ENCODE measurements around the gene KIAA1217. TPM values are rescaled to one million over a fixed set of nuclear protein-coding genes. Genes with fewer than 3 reads are reported as not detected.

Gene KIAA1217
- total RNA-seq, 2 experiments from 2014 or later = 0.31 to 1.1 TPM

- POLR2A ChIA-PET = no interaction called here
- intact Hi-C loops (cut with micrococcal nuclease) = no loop called here
- no peak for DNase-seq
- H3K9me3 Mint-ChIP-seq = peaks cover 10% of the 10 kb centered on the region
- CTCF ChIA-PET = no interaction called here
- H3K4me3 Mint-ChIP-seq = no peak overlapping the region
- peaks cover 10% of the 10 kb centered on the region for H3K27me3 Mint-ChIP-seq
- H3K4me1 Mint-ChIP-seq (ENCODE audit: low read depth) = peaks cover 3% of the 10 kb centered on the region
- H3K36me3 Mint-ChIP-seq = no peaks in the 10 kb centered on the region
- no peak overlapping the region for H3K27ac Mint-ChIP-seq
These were observed 167.8 kb downstream of the KIAA1217 start for GRCh38 chr10:24376731-24377130.

GRCh38 chr10:24378126-24378920, 169.4 kb downstream of the KIAA1217 start:
- DNase-seq = no peak
- POLR2A ChIA-PET = interaction anchor here (0.6 kb wide), 1 partner anchor 765 kb away, joined by 3 read pairs; no protein-coding TSS in a partner anchor
- intact Hi-C loops (cut with micrococcal nuclease) = no loop called here

GRCh38 chr10:24381235-24382010, 172.5 kb downstream of the KIAA1217 start:
- ChIA-PET POLR2A (no interaction called here), CTCF (interaction anchor here (0.5 kb wide), 1 partner anchor 760 kb away, joined by 3 read pairs; no protein-coding TSS in a partner anchor)
- intact Hi-C loops (cut with micrococcal nuclease) = loop anchor here (5.0 kb wide), 2 partner anchors 121 to 681 kb away; no protein-coding TSS in a partner anchor
- H3K27me3 Mint-ChIP-seq = peaks cover 25% of the 10 kb centered on the region
- DNase-seq = no peak
- no peak overlapping the region for H3K27ac Mint-ChIP-seq
- no peaks in the 10 kb centered on the region for H3K9me3 Mint-ChIP-seq
- H3K36me3 Mint-ChIP-seq = no peaks in the 10 kb centered on the region
- H3K4me1 Mint-ChIP-seq (ENCODE audit: low read depth) = peaks cover 15% of the 10 kb centered on the region
- H3K4me3 Mint-ChIP-seq = no peak overlapping the region

More at GRCh38 chr10:24378126-24378920, 169.4 kb downstream of the KIAA1217 start:
- Mint-ChIP-seq H3K4me1 (ENCODE audit: low read depth) (peaks cover 7% of the 10 kb centered on the region), H3K27me3 (peaks cover 14% of the 10 kb centered on the region), H3K27ac (no peak overlapping the region), H3K4me3 (no peak overlapping the region), H3K36me3 (no peaks in the 10 kb centered on the region), H3K9me3 (no peaks in the 10 kb centered on the region)
- CTCF ChIA-PET = interaction anchor here (0.6 to 0.7 kb wide), 2 partner anchors 76 to 117 kb away, joined by 3 to 4 read pairs; no protein-coding TSS in a partner anchor

GRCh38 chr10:24382045-24382444, 173.1 kb downstream of the KIAA1217 start:
- H3K4me1 Mint-ChIP-seq (ENCODE audit: low read depth) = peaks cover 15% of the 10 kb centered on the region
- CTCF ChIA-PET = no interaction called here
- H3K9me3 Mint-ChIP-seq = no peaks in the 10 kb centered on the region
- POLR2A ChIA-PET = no interaction called here
- H3K27me3 Mint-ChIP-seq = peaks cover 23% of the 10 kb centered on the region
- intact Hi-C loops (cut with micrococcal nuclease) = loop anchor here (5.0 kb wide), 2 partner anchors 120 to 680 kb away; no protein-coding TSS in a partner anchor
- H3K27ac Mint-ChIP-seq = no peak overlapping the region
- DNase-seq = no peak
- H3K36me3 Mint-ChIP-seq = no peaks in the 10 kb centered on the region
- no peak overlapping the region for H3K4me3 Mint-ChIP-seq

GRCh38 chr10:24382596-24382978, 173.6 kb downstream of the KIAA1217 start:
- Mint-ChIP-seq H3K4me3 (no peak overlapping the region), H3K27me3 (peaks cover 26% of the 10 kb centered on the region), H3K9me3 (no peaks in the 10 kb centered on the region), H3K36me3 (no peaks in the 10 kb centered on the region), H3K27ac (no peak overlapping the region), H3K4me1 (ENCODE audit: low read depth) (peaks cover 15% of the 10 kb centered on the region)
- intact Hi-C loops (cut with micrococcal nuclease) = loop anchor here (5.0 kb wide), 2 partner anchors 120 to 680 kb away; no protein-coding TSS in a partner anchor
- POLR2A ChIA-PET = interaction anchor here (1.7 kb wide), 1 partner anchor 67 kb away, joined by 4 read pairs; no protein-coding TSS in a partner anchor
- CTCF ChIA-PET = interaction anchor here (1.3 kb wide), 1 partner anchor 64 kb away, joined by 3 read pairs; no protein-coding TSS in a partner anchor
- peak; percentile 58 for DNase-seq

- ChIA-PET CTCF (interaction anchor here (1.1 to 1.3 kb wide), 2 partner anchors 37 to 64 kb away, joined by 3 read pairs; no protein-coding TSS in a partner anchor), POLR2A (interaction anchor here (1.7 kb wide), 1 partner anchor 66 kb away, joined by 4 read pairs; no protein-coding TSS in a partner anchor)
- Mint-ChIP-seq H3K27me3 (peaks cover 26% of the 10 kb centered on the region), H3K4me3 (peak overlapping the region; percentile 12), H3K4me1 (ENCODE audit: low read depth) (peaks cover 13% of the 10 kb centered on the region), H3K27ac (peak overlapping the region; percentile 74), H3K36me3 (no peaks in the 10 kb centered on the region), H3K9me3 (no peaks in the 10 kb centered on the region)
- no peak for DNase-seq
- intact Hi-C loops (cut with micrococcal nuclease) = loop anchor here (1.0 to 5.0 kb wide), 5 partner anchors 66 to 679 kb away; no protein-coding TSS in a partner anchor
These were observed 174.2 kb downstream of the KIAA1217 start for GRCh38 chr10:24382979-24383663.

- Mint-ChIP-seq H3K27me3 (peaks cover 23% of the 10 kb centered on the region), H3K4me1 (ENCODE audit: low read depth) (peaks cover 13% of the 10 kb centered on the region), H3K36me3 (no peaks in the 10 kb centered on the region), H3K27ac (peak overlapping the region; percentile 74), H3K4me3 (peak overlapping the region; percentile 12), H3K9me3 (no peaks in the 10 kb centered on the region)
- ChIA-PET CTCF (interaction anchor here (1.1 to 1.3 kb wide), 2 partner anchors 36 to 65 kb away, joined by 3 read pairs; no protein-coding TSS in a partner anchor), POLR2A (interaction anchor here (1.7 kb wide), 1 partner anchor 66 kb away, joined by 4 read pairs; no protein-coding TSS in a partner anchor)
- peak; percentile 78 for DNase-seq
- intact Hi-C loops (cut with micrococcal nuclease) = loop anchor here (1.0 to 5.0 kb wide), 5 partner anchors 66 to 679 kb away; no protein-coding TSS in a partner anchor
These were observed 174.8 kb downstream of the KIAA1217 start for GRCh38 chr10:24383681-24384106.

- CTCF ChIA-PET = no interaction called here
- Mint-ChIP-seq H3K4me3 (no peak overlapping the region), H3K27ac (no peak overlapping the region), H3K36me3 (no peaks in the 10 kb centered on the region), H3K4me1 (ENCODE audit: low read depth) (peaks cover 13% of the 10 kb centered on the region), H3K27me3 (peaks cover 23% of the 10 kb centered on the region), H3K9me3 (no peaks in the 10 kb centered on the region)
- intact Hi-C loops (cut with micrococcal nuclease) = loop anchor here (5.0 kb wide), 2 partner anchors 117 to 677 kb away; no protein-coding TSS in a partner anchor
- DNase-seq = no peak
- POLR2A ChIA-PET = interaction anchor here (0.6 kb wide), 1 partner anchor 47 kb away, joined by 5 read pairs; no protein-coding TSS in a partner anchor
These were observed 176.0 kb downstream of the KIAA1217 start for GRCh38 chr10:24384954-24385353.

- no peaks in the 10 kb centered on the region for H3K36me3 Mint-ChIP-seq
- no peaks in the 10 kb centered on the region for H3K9me3 Mint-ChIP-seq
- POLR2A ChIA-PET = interaction anchor here (0.6 kb wide), 1 partner anchor 46 kb away, joined by 5 read pairs; no protein-coding TSS in a partner anchor
- CTCF ChIA-PET = no interaction called here
- intact Hi-C loops (cut with micrococcal nuclease) = no loop called here
- DNase-seq = no peak
- H3K4me3 Mint-ChIP-seq = no peak overlapping the region
- peaks cover 23% of the 10 kb centered on the region for H3K27me3 Mint-ChIP-seq
- peaks cover 13% of the 10 kb centered on the region for H3K4me1 Mint-ChIP-seq (ENCODE audit: low read depth)
- H3K27ac Mint-ChIP-seq = no peak overlapping the region
These were observed 176.8 kb downstream of the KIAA1217 start for GRCh38 chr10:24385776-24386175.

- DNase-seq = no peak
- no peak overlapping the region for H3K4me3 Mint-ChIP-seq
- H3K27me3 Mint-ChIP-seq = peaks cover 22% of the 10 kb centered on the region
- ChIA-PET CTCF (interaction anchor here (0.6 kb wide), 1 partner anchor 58 kb away, joined by 3 read pairs; no protein-coding TSS in a partner anchor), POLR2A (no interaction called here)
- H3K9me3 Mint-ChIP-seq = no peaks in the 10 kb centered on the region
- intact Hi-C loops (cut with micrococcal nuclease) = no loop called here
- no peaks in the 10 kb centered on the region for H3K36me3 Mint-ChIP-seq
- no peak overlapping the region for H3K27ac Mint-ChIP-seq
- H3K4me1 Mint-ChIP-seq (ENCODE audit: low read depth) = no peaks in the 10 kb centered on the region
These were observed 181.3 kb downstream of the KIAA1217 start for GRCh38 chr10:24390146-24390700.

GRCh38 chr10:24390746-24391145, 181.8 kb downstream of the KIAA1217 start:
- no peaks in the 10 kb centered on the region for H3K9me3 Mint-ChIP-seq
- H3K36me3 Mint-ChIP-seq = no peaks in the 10 kb centered on the region
- H3K27ac Mint-ChIP-seq = no peak overlapping the region
- H3K27me3 Mint-ChIP-seq = peaks cover 21% of the 10 kb centered on the region
- no peak overlapping the region for H3K4me3 Mint-ChIP-seq
- CTCF ChIA-PET = no interaction called here
- no peak for DNase-seq
- intact Hi-C loops (cut with micrococcal nuclease) = no loop called here
- POLR2A ChIA-PET = no interaction called here
- H3K4me1 Mint-ChIP-seq (ENCODE audit: low read depth) = no peaks in the 10 kb centered on the region

All from activated CD4-positive, alpha-beta memory T cell treated with anti-CD3 and anti-CD28 coated beads for 36 hours (primary cell).